OCI-LY1 (cell line): Measurements from ENCODE around the gene KLF4.

Experiments
- H2AFZ ChIP-seq: fragments of 200-600 bp; sonication (generic), shearing (Covaris generic); 2 replicates; pipeline ENCODE4 v1.6.0; 2014; ENCODE audit warnings: antibody characterized with exemption, mild to moderate bottlenecking, low read length
- H3F3A ChIP-seq: fragments of 200-600 bp; sonication (generic), shearing (Covaris generic); 2 replicates; pipeline ENCODE4 v1.6.0; 2014; ENCODE audit warnings: mild to moderate bottlenecking, antibody characterized with exemption, low read length, moderate library complexity; ENCODE audit not compliant: insufficient read depth
- H3K27ac ChIP-seq: fragments of 200-600 bp; sonication (generic); 2 replicates; pipeline ENCODE4 v1.5.1; 2014; ENCODE audit warnings: low read length, mixed run types, mild to moderate bottlenecking, low read depth; ENCODE audit not compliant: poor library complexity, severe bottlenecking
- H3K27me3 ChIP-seq: fragments of 200-600 bp; sonication (generic); 2 replicates; pipeline ENCODE4 v1.6.0; 2014; ENCODE audit warnings: antibody characterized with exemption, mild to moderate bottlenecking, low read length, moderate library complexity; ENCODE audit not compliant: insufficient read depth
- H3K36me3 ChIP-seq: fragments of 200-600 bp; sonication (generic); 2 replicates; pipeline ENCODE4 v1.6.1; 2014; ENCODE audit warnings: mild to moderate bottlenecking, antibody characterized with exemption, low read length, moderate library complexity, mixed read lengths; ENCODE audit not compliant: insufficient read depth
- H3K4me1 ChIP-seq: fragments of 200-600 bp; sonication (generic); 2 replicates; pipeline ENCODE4 v1.5.1; 2014; ENCODE audit warnings: mild to moderate bottlenecking, low read length, moderate library complexity; ENCODE audit not compliant: insufficient read depth, severe bottlenecking
- H3K4me2 ChIP-seq: fragments of 200-600 bp; sonication (generic), shearing (Covaris generic); 2 replicates; pipeline ENCODE4 v1.6.1; 2014; ENCODE audit warnings: low read length
- H3K4me3 ChIP-seq: fragments of 200-600 bp; sonication (generic); 2 replicates; pipeline ENCODE4 v1.5.1; 2014; ENCODE audit warnings: low read length, low read depth, mild to moderate bottlenecking, mixed read lengths; ENCODE audit not compliant: poor library complexity, severe bottlenecking
- H3K79me2 ChIP-seq: fragments of 200-600 bp; shearing (Covaris generic); 2 replicates; pipeline ENCODE4 v1.6.1; 2016; ENCODE audit warnings: mixed run types, low read length, mixed read lengths; ENCODE audit not compliant: insufficient read depth
- H3K9ac ChIP-seq: fragments of 200-600 bp; sonication (generic), shearing (Covaris generic); 2 replicates; pipeline ENCODE4 v1.6.1; 2014; ENCODE audit warnings: mild to moderate bottlenecking, low read length, mixed read lengths
- H3K9me2 ChIP-seq: fragments of 200-600 bp; sonication (generic), shearing (Covaris generic); 2 replicates; pipeline ENCODE4 v1.6.1; 2014; ENCODE audit warnings: low read depth, mild to moderate bottlenecking, low read length, mixed read lengths
- H3K9me3 ChIP-seq: fragments of 200-600 bp; shearing (Covaris generic); 2 replicates; pipeline ENCODE4 v1.6.1; 2014; ENCODE audit warnings: low read length, mixed read lengths
- H4K20me1 ChIP-seq: fragments of 200-600 bp; sonication (generic), shearing (Covaris generic); 2 replicates; pipeline ENCODE4 v1.6.0; 2016; ENCODE audit warnings: mild to moderate bottlenecking, low read length; ENCODE audit not compliant: insufficient read depth
- EZH2 ChIP-seq: fragments of 200-600 bp; sonication (generic), shearing (Covaris generic); IDR thresholded peaks from 2 replicates; pipeline ENCODE4 v1.8.0; 2017; ENCODE audit warnings: borderline replicate concordance, mixed run types, mild to moderate bottlenecking, antibody characterized with exemption, low read length, moderate library complexity, mixed read lengths
- TF ChIP-seq, protein P1 (sequence below): fragments of 200-600 bp; sonication (generic), shearing (Covaris generic); IDR thresholded peaks from 2 replicates; pipeline ENCODE4 v1.5.1; 2017; ENCODE audit warnings: mild to moderate bottlenecking, antibody characterized with exemption, low read length, moderate library complexity, mixed read lengths

The KLF4 gene

GRCh38 chr9:107483666-107484065 lies 5.9 kb downstream of the KLF4 start:
- H3K9ac ChIP-seq = no peak overlapping the region
- H3K36me3 ChIP-seq = no peaks in the 10 kb centered on the region
- no peaks in the 10 kb centered on the region for H3K4me1 ChIP-seq
- no peaks in the 10 kb centered on the region for H4K20me1 ChIP-seq
- no peak overlapping the region for H3K4me3 ChIP-seq
- no peaks in the 10 kb centered on the region for H3K27me3 ChIP-seq
- no peaks in the 10 kb centered on the region for H3K9me3 ChIP-seq
- no peak overlapping the region for H3K27ac ChIP-seq
- no peak overlapping the region for H3K4me2 ChIP-seq
- H3F3A ChIP-seq = no peaks in the 10 kb centered on the region
- H3K79me2 ChIP-seq = no peaks in the 10 kb centered on the region
- TF ChIP-seq, protein P1, sequence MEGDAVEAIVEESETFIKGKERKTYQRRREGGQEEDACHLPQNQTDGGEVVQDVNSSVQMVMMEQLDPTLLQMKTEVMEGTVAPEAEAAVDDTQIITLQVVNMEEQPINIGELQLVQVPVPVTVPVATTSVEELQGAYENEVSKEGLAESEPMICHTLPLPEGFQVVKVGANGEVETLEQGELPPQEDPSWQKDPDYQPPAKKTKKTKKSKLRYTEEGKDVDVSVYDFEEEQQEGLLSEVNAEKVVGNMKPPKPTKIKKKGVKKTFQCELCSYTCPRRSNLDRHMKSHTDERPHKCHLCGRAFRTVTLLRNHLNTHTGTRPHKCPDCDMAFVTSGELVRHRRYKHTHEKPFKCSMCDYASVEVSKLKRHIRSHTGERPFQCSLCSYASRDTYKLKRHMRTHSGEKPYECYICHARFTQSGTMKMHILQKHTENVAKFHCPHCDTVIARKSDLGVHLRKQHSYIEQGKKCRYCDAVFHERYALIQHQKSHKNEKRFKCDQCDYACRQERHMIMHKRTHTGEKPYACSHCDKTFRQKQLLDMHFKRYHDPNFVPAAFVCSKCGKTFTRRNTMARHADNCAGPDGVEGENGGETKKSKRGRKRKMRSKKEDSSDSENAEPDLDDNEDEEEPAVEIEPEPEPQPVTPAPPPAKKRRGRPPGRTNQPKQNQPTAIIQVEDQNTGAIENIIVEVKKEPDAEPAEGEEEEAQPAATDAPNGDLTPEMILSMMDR = no peak
- no peak for TF ChIP-seq EZH2
- H3K9me2 ChIP-seq = no peaks in the 10 kb centered on the region
- no peak overlapping the region for H2AFZ ChIP-seq

DNA sequence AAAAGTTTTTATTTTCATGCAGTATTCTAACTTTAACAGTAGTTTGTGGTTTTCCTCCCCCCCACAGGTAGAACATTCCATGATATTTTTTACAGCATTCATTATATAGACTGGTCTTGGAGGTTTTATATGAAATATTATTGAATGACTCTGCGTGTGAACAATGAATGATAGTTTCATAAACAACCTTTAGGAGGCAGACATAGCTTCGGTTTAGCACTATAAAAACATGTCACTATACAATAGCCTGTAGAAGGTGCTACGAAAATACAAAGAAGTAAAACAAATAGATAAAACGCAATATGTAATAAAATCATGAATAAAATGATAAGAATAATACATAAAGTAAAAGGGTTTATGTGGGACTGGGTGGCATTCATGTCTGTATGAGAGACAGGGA lies 8.5 kb downstream of the KLF4 start:
- TF ChIP-seq, protein P1 = no peak
- TF ChIP-seq EZH2 = no peak
- Histone ChIP-seq H3K9me2 (no peaks in the 10 kb centered on the region), H2AFZ (no peak overlapping the region), H3K79me2 (no peaks in the 10 kb centered on the region), H3K4me2 (no peak overlapping the region), H3F3A (no peaks in the 10 kb centered on the region), H3K36me3 (no peaks in the 10 kb centered on the region), H3K27me3 (no peaks in the 10 kb centered on the region), H3K4me3 (no peak overlapping the region), H3K9ac (no peak overlapping the region), H3K27ac (no peak overlapping the region), H3K4me1 (no peaks in the 10 kb centered on the region), H3K9me3 (no peaks in the 10 kb centered on the region), H4K20me1 (no peaks in the 10 kb centered on the region)

- H3K9ac ChIP-seq = no peak overlapping the region
- H3K4me2 ChIP-seq = no peak overlapping the region
- TF ChIP-seq EZH2 = no peak
- TF ChIP-seq, protein P1 = no peak
- no peaks in the 10 kb centered on the region for H3K36me3 ChIP-seq
- no peaks in the 10 kb centered on the region for H4K20me1 ChIP-seq
- no peaks in the 10 kb centered on the region for H3K79me2 ChIP-seq
- H3F3A ChIP-seq = no peaks in the 10 kb centered on the region
- H3K27ac ChIP-seq = no peak overlapping the region
- no peaks in the 10 kb centered on the region for H3K9me3 ChIP-seq
- H2AFZ ChIP-seq = no peak overlapping the region
- no peaks in the 10 kb centered on the region for H3K4me1 ChIP-seq
- no peak overlapping the region for H3K4me3 ChIP-seq
- no peaks in the 10 kb centered on the region for H3K9me2 ChIP-seq
- H3K27me3 ChIP-seq = no peaks in the 10 kb centered on the region
Observed at GRCh38 chr9:107480386-107480789, 9.2 kb downstream of the KLF4 start.
